Limb (tissue), 2 donors: Measurements from ENCODE around the gene FUS.
"Not testable (repeated sequence)": the region's sequence is repeated elsewhere in the genome, so short reads cannot be mapped to it uniquely, and the experiment has no call there.

ENCODE experiments used
- DNase-seq, 2 donors: peaks; one replicate each; pipeline ENCODE4 v3.0.0-alpha.2; 2016; ENCODE audit errors: extremely low spot score in 2 of 2

Gene FUS

DNA sequence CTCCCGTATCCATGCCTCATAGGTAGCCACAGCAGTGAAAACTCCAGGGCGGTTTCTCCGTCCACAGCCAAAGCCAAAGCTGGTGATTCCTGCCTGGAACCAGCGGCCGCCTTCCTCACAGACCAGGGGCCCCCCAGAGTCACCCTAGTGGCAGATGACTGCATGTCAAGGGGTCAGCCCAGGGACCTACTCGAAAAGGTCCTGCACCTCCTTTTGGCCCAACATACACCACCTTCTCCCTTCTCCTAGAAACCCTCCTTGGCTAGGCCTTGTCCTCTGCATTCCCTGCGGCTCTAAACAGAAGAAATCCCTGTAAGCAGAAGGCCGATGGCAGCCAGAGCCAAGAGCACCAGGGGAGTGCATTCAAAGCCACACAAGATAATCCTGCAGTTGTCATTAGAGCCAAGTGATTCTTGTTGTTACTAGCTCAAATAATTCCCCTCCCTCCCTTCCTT lies 36.2 kb upstream of the FUS start:
- no peak for DNase-seq

DNA sequence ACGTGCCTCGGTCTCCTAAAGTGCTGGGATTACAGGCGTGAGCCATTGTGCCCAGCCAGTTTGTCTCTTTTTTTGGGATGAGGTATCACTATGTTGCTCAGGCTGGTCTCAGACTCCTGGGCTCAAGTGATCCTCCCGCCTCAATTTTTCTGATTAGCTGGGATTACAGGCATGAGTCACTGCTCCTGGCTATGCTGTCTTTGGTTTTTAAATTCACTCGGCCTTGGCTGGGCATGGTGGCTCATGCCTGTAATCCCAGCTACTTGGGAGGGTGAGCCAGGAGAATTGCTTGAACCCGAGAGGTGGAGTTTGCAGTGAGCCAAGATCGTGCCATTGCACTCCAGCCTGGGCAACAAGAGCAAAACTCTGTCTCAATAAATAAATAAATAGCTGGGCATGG lies 35.5 kb upstream of the FUS start:
- DNase-seq, result not testable (repeated sequence)

DNA sequence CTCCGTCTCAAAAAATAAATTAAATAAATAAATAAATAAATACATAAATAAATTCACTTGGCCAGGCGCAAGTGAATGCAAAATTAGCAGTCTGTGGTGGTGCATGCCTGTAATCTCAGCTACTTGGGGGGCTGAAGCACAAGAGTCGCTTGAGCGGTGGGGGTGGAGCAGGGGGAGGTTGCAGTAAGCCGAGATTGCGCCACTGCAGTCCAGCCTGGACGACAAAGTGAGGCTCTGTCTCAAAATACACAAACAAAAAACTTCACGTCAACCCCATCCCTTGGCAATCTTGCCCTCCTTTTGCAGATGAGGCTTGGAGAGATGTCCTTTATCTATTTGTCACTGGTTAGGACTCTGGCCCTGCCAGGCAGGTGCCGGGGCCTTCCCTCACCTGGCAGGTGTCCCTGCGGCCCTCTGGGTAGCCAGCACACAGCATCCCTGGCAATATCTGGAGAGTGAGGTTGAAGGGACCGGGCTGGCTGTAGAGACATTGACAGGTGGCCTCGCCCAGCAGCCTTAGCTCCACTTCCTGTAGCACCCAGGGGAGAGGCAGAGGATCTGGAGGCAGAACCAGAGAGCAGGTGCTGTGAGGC lies 34.4 kb upstream of the FUS start:
- DNase-seq, result no peak

DNA sequence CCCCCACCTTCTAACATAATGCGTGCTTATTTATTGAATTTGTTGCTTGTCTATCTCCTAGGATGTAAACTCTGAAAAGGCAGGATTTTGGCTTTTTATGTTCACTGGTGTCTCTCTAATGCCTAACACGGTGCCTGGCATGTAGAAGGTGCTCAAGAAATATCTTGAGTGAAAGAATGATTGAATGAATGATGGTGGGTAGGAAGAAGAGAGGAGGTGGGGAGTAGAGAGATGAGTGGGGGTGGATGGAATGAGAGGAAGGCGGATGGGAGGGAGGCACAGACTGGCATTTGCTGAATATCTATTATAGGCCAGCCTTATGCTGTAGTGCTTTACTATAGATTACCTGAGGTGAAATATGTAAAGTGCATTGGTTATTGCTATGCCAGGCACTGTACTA lies 32.4 kb upstream of the FUS start:
- DNase-seq, result no peak

DNA sequence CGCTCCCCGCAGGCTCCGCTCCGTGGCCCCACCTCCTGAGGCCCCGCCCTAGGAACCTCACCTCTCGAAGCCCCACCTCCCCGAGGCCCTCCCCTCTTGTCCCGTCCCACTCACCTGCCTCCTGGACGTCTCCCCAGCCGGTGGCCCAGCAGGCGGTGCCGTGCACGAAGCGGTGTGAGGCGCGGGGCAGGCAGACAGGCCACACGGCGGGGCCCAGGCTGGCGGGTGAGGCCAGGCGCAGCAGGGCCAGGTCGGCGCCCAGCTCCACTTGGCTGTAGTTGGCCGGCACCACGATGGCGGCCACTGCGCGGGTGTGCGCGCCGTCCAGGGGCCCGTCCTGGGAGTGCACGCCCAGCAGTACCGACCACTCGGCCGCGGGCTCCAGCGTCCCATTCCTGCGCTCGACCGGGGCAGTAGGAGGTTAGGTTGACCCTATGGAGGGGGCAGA lies 31.6 kb upstream of the FUS start:
- no peak for DNase-seq

DNA sequence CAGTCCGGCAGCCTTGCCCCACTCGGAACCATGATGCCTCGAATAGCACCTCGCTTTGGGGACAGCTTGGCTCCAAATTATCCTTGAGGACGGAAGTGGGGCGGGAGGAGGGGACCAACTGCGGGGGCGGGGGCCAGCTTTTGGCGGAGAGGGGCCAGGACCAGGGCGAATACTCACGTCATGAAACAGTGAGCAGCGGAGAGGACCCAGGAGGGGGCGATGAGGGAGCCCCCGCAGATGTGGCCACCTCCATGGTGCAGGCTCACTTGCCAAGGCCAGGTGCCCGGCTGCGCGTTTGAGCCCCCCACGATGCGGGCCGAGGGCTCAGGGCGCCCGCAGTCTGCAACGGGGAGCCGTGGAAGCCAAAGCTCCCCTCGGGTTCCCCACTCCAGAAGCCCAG lies 31.0 kb upstream of the FUS start:
- DNase-seq, result no peak

DNA sequence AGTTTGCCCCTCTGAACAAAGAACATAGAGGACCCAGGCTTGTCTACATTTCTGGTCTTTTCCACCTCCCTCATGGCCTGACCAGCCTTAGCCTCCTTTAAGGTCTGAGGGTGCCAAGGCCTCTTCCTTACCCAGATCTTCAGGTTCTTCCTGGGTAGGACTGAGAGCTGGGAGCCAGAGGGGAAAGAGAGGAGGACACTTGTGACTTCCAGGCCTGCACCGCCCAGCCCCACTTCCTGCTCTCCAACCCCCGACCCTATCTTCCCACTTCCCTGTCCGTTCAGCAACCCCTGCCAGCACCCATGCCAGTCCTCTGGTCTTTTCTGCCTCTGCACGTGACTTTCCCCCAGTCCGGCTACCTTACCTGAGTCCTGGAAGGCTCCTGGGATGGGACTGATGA lies 30.6 kb upstream of the FUS start:
- DNase-seq, result no peak

DNA sequence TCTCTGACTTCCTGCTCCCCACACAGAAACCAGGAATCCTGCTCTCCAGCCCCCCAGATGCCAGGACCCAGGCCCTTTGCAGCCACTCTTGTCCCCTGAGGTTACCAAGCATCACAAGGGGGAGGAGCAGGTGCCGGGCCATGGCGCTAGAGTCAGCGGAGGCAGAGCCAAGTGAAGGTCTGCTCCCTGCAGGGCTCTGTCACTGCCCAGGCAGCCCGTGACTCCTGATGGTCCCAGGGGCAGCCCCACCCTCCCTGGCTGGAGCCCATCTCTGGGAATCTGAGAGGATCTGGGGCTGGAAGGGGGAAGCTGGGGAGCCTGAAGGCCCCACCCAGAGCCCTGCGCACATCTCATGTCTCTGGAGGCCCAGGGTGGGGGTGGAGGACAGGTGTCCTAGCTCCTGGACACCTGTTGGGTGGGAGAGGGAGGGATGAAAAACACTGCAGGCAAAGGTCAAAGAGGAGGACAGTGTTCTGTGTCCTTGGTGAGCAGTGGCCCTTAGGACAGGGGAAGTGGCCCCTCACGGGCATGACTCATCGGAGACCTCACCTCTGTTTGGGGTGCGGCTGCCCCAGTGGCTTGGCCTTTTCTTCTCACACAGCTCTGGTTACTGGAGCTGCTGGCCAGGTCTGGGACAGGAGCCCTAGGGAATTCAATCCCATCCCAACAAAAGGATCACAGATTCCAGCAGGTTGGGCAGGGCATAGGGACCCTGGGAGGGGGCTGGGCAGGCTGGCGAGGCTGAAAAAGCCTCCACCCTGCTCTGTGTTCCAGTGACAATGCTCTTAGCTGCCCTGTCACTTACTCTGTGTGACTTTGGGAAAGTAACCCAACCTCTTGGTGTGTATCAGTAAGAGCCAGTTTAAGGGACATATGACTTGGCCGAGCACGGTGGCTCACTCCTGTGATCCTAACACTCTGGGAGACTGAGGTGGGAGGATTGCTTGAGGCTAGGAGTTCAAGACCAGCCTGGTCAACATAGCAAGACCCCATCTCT lies 29.7 kb upstream of the FUS start, which contains the start of gene PRSS36:
PRSS36 (minus strand) TSS at position 173 of the 997 bp plus-strand sequence; CDS start at position 142, 31 bp downstream.
- no peak for DNase-seq

DNA sequence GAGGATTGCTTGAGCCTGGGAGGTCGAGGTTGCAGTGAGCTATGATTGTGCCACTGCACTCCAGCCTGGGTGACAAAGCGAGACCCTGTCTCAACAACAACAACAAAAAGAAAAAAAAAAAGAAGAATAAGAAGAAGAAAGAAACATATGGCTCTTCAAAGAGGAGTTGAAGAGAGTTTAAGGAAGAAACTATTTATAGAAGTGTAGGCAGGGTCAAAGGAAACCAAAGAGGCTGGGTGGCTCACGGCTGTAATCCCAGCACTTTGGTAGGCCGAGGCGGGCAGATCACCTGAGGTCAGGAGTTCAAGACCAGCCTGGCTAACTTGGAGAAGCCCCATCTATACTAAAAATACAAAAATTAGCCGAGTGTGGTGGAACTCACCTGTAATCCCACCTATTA lies 29.0 kb upstream of the FUS start:
- DNase-seq, result not testable (repeated sequence)

DNA sequence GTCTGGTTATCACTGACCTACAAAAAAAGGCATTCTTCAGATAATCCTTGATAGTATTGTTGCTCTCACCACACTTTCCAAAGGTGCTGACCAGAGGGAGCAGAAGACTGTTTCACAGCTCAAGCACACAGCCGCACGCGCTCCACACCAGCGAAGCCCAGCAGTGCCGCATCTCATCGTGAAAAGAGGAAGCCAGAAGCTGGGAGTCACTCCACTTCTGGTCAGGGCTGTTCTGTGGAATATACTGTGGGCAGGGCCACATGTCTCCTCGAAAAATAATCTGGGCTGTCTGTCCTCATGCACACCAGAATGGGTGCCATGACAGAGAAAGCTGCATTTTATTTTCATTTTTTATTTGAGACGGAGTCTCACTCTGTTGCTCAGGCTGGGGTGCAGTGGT lies 22.8 kb upstream of the FUS start:
- no peak for DNase-seq

DNA sequence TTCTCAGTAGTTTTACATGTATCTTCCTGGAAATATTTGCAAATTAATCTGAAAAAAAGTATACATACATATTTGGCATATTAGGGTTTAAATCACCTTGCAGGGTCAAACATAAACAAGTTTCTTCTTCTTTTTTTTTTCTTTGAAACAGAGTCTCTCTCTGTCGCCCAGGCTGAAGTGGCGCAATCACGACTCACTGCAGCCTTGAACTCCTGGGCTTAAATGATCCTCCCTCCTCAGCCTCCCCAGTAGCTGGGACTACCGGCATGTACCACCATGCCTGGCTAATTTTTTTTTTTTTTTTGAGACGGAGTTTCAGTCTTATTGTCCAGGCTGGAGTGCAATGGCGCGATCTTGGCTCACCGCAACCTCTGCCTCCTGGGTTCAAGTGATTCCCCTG lies 12.6 kb upstream of the FUS start:
- DNase-seq, result no peak

DNA sequence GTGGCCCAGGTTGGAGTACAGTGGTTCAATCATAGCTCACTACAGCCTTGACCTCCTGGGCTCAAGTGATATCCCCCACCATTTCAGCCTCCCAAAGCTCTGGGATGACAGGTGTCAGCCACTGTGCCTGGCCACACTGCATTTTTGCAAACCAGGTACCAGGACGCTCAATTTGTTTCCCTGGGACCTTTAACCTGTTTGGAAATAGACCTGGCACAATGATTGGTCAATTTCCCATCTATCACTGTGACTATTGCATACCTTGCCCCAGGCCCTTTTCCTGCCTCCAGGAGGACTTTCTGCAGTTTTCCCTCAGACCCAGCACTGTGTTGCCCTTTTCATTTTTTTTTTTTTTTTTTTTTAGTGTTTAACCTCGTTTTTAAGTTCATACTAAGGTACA lies 11.1 kb upstream of the FUS start:
- DNase-seq, result no peak

DNA sequence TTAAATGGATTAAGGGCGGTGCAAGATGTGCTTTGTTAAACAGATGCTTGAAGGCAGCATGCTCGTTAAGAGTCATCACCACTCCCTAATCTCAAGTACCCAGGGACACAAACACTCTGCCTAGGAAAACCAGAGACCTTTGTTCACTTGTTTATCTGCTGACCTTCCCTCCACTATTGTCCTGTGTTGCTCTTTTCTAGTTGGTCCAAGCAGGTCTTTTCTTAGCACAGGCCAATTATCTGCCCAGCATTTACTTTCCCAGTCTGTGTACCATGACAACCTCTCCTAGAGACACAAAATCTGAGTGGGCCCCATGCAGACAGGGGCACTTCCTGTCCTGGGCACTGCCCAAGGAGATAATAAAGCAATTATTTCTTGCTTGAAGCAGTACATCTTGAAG lies 9.9 kb upstream of the FUS start:
- DNase-seq, result not testable (repeated sequence)

DNA sequence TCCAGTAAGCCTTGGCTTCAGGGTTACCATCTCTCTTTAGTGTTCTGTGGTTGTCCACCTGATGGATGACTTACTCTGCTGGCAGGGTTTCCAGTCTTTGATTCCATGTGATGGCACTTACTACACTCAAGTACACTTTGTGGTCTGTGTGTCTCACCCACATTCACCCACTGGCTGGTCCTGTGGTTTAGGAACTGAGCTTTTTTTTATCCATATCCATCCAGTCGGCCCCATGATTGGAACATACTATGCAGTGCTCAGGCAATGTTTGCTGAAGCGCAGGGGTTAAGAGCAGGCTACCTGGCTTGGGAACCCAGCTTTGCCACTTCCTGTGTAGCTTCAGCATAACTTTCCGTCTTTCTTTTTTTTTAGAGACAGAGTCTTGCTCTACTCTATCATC lies 2.8 kb upstream of the FUS start:
- no peak for DNase-seq

DNA sequence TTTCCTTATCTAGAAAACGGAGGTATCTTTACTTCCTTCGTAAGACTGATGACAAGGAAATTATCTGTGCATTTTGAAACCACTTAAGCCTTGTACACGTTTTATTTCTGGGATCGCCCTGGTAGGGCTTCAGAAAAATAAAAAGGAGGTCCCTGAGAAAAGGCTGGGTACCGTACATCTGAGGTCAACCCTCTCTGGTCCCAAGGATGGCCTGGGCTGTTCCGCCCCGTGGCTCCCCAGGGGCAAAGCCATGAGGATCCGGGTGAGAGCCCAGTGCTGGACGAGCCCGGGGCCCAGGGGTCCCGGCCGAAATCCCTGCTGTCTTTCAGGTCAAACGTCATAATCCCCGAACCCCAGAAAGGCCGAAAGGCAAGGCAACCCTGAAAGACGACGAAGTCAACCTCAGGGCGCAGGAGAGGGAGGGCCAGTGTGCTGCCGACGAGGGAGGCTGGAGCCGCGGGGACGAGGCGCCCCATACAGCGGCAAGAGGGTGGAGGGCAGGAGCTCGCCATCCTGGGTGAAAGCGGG lies 656 bp upstream of the FUS start:
- no peak for DNase-seq

DNA sequence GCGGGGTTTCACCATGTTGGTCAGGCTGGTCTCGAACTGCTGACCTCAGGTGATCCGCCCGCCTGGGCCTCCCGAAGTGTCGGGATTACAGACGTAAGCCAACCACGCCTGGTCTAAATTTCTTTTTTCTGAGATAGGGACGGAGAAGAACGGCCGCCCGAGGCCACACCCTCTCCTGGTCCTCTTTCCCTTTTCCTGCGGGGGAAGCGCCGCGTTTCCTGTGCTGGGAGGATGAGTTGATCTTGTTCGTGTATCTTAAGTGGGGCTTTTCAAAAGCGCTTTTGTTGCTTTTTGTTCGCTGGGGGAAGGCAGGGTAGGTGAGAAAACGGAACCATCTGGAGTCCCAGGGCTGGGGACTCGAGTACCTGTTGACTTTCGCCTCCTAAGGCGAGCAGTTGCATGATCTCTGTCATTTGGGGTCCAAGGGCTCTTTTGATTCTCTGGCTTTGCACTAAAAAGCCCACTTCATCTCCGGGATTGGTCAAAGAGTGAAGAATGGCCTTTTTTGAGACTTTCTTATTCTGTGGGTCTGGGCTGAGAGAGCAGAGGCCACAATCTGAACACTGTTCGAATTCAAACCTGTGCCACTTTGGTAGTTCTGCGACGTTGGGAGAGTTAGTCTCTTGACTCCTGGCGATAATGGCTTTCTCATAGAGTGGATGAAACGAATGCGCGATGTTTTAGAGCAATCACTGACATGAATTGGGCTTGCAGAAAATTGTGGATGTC lies 1.3 kb downstream of the FUS start:
- peak in 1 of 2 donors; percentile 41 for DNase-seq

DNA sequence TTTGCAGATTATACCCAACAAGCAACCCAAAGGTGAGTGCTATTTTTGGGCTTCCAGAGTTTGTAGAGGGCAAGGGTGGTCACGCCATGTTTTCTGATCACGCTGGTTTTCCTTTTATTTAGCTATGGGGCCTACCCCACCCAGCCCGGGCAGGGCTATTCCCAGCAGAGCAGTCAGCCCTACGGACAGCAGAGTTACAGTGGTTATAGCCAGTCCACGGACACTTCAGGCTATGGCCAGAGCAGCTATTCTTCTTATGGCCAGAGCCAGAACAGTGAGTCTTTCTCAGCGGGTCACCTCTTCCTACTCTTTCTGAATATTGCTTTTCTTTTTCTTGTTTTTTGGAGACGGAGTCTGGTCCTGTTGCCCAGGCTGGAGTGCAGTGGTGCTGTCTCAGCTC lies 2.5 kb downstream of the FUS start:
- DNase-seq, result no peak

DNA sequence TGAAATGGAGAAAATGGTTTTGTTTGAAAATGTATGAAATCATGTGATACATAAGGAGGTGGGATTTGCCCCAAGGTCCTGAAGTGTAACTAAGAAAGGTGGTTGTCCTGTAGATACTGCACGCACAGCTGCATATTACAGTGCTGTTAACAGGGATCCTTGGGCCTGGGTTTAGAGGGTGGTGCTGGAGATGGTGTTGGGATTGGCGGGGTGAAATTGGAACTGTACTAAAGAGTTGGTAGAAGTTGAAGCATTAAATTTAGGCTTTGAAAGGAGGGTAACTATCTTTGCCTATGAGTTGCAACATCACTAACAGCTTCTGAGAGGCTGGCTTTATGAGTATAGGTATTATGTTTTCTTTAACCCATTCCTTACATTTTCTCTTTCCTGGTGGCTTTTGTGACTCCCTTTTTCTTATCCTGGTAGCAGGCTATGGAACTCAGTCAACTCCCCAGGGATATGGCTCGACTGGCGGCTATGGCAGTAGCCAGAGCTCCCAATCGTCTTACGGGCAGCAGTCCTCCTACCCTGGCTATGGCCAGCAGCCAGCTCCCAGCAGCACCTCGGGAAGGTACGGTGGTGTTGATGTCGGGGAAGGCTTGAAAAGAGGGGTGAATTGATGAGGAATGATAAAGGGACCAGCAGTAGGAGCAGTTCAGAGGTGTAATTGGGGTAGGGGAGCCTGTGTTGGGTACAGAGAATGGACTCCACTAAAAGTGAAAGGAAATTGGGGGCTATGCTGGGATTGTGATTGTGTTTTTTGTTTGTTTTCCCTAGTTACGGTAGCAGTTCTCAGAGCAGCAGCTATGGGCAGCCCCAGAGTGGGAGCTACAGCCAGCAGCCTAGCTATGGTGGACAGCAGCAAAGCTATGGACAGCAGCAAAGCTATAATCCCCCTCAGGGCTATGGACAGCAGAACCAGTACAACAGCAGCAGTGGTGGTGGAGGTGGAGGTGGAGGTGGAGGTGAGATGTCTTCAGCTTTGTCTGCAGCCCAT lies 3.8 kb downstream of the FUS start:
- DNase-seq, result no peak

DNA sequence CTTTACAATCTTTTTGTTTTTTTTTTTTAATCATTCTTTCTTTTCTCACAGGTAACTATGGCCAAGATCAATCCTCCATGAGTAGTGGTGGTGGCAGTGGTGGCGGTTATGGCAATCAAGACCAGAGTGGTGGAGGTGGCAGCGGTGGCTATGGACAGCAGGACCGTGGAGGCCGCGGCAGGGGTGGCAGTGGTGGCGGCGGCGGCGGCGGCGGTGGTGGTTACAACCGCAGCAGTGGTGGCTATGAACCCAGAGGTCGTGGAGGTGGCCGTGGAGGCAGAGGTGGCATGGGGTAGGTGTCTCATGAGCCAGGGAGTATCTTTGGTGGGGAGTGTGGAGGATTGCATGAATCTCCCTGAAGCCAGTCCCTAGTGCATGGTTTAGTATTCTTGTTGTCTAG lies 4.9 kb downstream of the FUS start:
- DNase-seq, result no peak

DNA sequence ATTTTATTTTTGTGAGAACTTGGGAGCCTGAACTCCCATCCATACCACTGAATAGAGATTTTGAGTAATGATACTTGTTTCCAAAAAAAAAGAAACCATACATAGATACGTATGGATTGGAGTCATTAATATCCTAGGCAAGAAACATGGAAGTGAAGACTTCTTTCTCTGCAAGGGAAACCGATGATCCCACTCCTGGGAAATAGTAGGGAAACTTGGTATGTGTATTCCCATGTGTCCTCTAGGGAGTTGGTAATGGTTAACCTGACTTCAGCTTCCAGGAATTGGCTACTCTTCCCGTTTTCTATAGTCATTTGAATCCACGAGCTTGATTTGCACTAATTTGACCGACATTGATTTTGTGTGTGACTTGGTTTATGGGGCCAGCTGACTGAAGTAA lies 5.4 kb downstream of the FUS start:
- no peak for DNase-seq

DNA sequence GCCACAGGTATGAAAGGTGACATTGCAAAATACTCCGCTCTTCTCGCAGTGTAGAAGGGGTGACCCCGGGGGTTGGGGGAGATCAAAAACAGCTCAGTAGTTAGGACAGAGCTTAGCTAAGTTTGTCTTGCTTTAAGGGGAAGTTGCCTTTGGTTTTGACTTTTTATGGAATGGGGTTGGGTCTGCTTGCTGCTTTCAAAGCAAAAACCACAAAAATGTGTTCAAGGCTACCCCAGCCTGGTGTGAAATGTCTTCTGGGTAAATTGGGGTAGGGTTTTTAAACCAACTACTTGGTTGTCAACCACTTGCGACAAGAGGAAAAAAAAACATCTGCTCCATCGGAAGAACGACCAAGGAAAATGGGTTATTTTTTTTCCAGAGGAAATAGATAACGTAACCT lies 6.2 kb downstream of the FUS start:
- DNase-seq, result no peak
